K562 (cell line): ENCODE data around the gene SERPINE1. TPM values are rescaled to one million over a fixed set of nuclear protein-coding genes. Genes with fewer than 3 reads are reported as not detected.

Source experiments
- ASH1L ChIP-seq: fragments of 450-650 bp; IDR thresholded peaks from 2 replicates; pipeline ENCODE4 v1.6.1; 2018; ENCODE audit warnings: borderline replicate concordance, mild to moderate bottlenecking, low read depth; ENCODE audit not compliant: partially characterized antibody
- CBX8 ChIP-seq: fragments of 200-600 bp; sonication (generic); IDR thresholded peaks from 2 replicates; pipeline ENCODE4 v1.6.1; 2012; ENCODE audit warnings: borderline replicate concordance, mixed run types, low read depth, mild to moderate bottlenecking, moderate library complexity, mixed read lengths, low read length, control low read depth, inconsistent platforms; ENCODE audit not compliant: poor library complexity, severe bottlenecking; ENCODE audit errors: extremely low read depth
- CEBPZ ChIP-seq: fragments of 150-350 bp; IDR thresholded peaks from 2 replicates; pipeline ENCODE4 v1.6.1; 2014; ENCODE audit warnings: low read depth, mild to moderate bottlenecking, low read length, borderline replicate concordance
- CUX1 ChIP-seq: fragments of 200-800 bp; sonication (Bioruptor generic); IDR thresholded peaks from 2 replicates; pipeline ENCODE4 v1.6.1; 2016; ENCODE audit warnings: missing genetic modification characterization, missing compliant biosample characterization
- HDGF ChIP-seq: fragments of 450-650 bp; IDR thresholded peaks from 2 replicates; pipeline ENCODE4 v1.6.1; 2016
- MCM2 ChIP-seq: fragments of 450-650 bp; IDR thresholded peaks from 2 replicates; pipeline ENCODE4 v1.6.1; 2017; ENCODE audit warnings: low read depth, mild to moderate bottlenecking
- NR3C1 ChIP-seq: sonication (generic); formaldehyde crosslinking; IDR thresholded peaks from 2 replicates; pipeline ENCODE4 v1.8.1; 2022; ENCODE audit warnings: missing genetic modification reagents
- POLR3G ChIP-seq: IDR thresholded peaks from 2 replicates; pipeline ENCODE4 v1.6.1; 2011; ENCODE audit not compliant: insufficient read length, insufficient replicate concordance; ENCODE audit errors: extremely low read depth
- POU5F1 ChIP-seq: fragments of 150-350 bp; IDR thresholded peaks from 2 replicates; pipeline ENCODE4 v1.6.1; 2014; ENCODE audit warnings: borderline replicate concordance, low read length, low read depth, mild to moderate bottlenecking; ENCODE audit not compliant: partially characterized antibody
- RB1 ChIP-seq: fragments of 450-650 bp; IDR thresholded peaks from 2 replicates; pipeline ENCODE4 v1.6.1; 2017; ENCODE audit warnings: low read depth, mild to moderate bottlenecking
- SIN3B ChIP-seq: fragments of 450-650 bp; IDR thresholded peaks from 2 replicates; pipeline ENCODE4 v1.6.1; 2017; ENCODE audit warnings: low read depth, mild to moderate bottlenecking, moderate library complexity
- SMARCC2 ChIP-seq: fragments of 450-650 bp; IDR thresholded peaks from 2 replicates; pipeline ENCODE4 v1.6.1; 2017; ENCODE audit warnings: antibody characterized with exemption, moderate library complexity, mild to moderate bottlenecking, low read depth
- SRSF9 ChIP-seq: fragments of 200-400 bp; formaldehyde crosslinking; IDR thresholded peaks from 2 replicates; pipeline ENCODE4 v1.6.1; 2017; ENCODE audit warnings: low read depth, low read length, borderline replicate concordance
- TCF3 ChIP-seq: sonication (generic); formaldehyde crosslinking; IDR thresholded peaks from 2 replicates; pipeline ENCODE4 v1.4.0; 2020; ENCODE audit warnings: mild to moderate bottlenecking, missing genetic modification reagents
- ZNF174 ChIP-seq: fragments of 250-450 bp; sonication (Bioruptor Pico); IDR thresholded peaks from 2 replicates; pipeline ENCODE4 v1.4.0; 2020; ENCODE audit warnings: mild to moderate bottlenecking
- ZNF224 ChIP-seq: sonication (generic); formaldehyde crosslinking; IDR thresholded peaks from 2 replicates; pipeline ENCODE4 v1.8.0; 2022; ENCODE audit warnings: mild to moderate bottlenecking, missing genetic modification reagents
- ZZZ3 ChIP-seq: fragments of 450-650 bp; IDR thresholded peaks from 2 replicates; pipeline ENCODE4 v1.6.1; 2016; ENCODE audit warnings: antibody characterized with exemption, mild to moderate bottlenecking, moderate library complexity
- polyA plus RNA-seq, 8 experiments: library from polyadenylated mRNA; depleted of rRNA in 4 of 8; stranded (reverse) in 5 of 8; unstranded in 3 of 8; fragments of >200 nt; fragmentation: Nextera tagmentation in 2 of 8; fragmentation: Illumina TruSeq in 1 of 8; extraction: Ambion mirVana in 2 of 8; extraction: Trizol in 1 of 8; gene quantifications; 2 replicates each; pipeline versions ENCODE4 v1.2.1 to v1.2.3, GENCODE V29; 2011 to 2014; ENCODE audit warnings: inconsistent platforms in 1 of 8, missing spikeins in 1 of 8
- total RNA-seq, 7 experiments: library from RNA; depleted of rRNA in 6 of 7; stranded (reverse); fragments of >200 nt in 6 of 7; fragmentation: Illumina TruSeq in 2 of 7; extraction: Trizol in 2 of 7; gene quantifications; 2 replicates each; pipeline versions ENCODE4 v1.2.1 to v1.2.3, GENCODE V29; 2011 to 2021; ENCODE audit warnings: low replicate concordance in 1 of 7

Gene SERPINE1
- total and polyA plus RNA-seq, 9 of the 15 experiments (the other 6 are each of a cell fraction or from before 2014, with no cell fraction given): 0.22 to 4.8 (median 0.91) TPM

- TF ChIP-seq ASH1L: no peak
- TF ChIP-seq ZNF174: no peak
- peak; percentile 76 for TF ChIP-seq RB1
- TF ChIP-seq SRSF9: no peak
- TF ChIP-seq CBX8: no peak
- no peak for TF ChIP-seq ZNF224 (CRISPR knock-in tag)
- no peak for TF ChIP-seq HDGF
- no peak for TF ChIP-seq CEBPZ
- TF ChIP-seq NR3C1: no peak
- no peak for TF ChIP-seq SIN3B
- TF ChIP-seq MCM2: no peak
- TF ChIP-seq ZZZ3: no peak
- TF ChIP-seq TCF3: no peak
- TF ChIP-seq SMARCC2: no peak
- TF ChIP-seq POU5F1: no peak
- TF ChIP-seq CUX1 (CRISPR knock-in tag): no peak
- no peak for TF ChIP-seq POLR3G
Measured at GRCh38 chr7:101169838-101170551, 43.1 kb downstream of the SERPINE1 start (continued).
